Measurements from ENCODE around the gene EXOG.

The EXOG gene, protein sequence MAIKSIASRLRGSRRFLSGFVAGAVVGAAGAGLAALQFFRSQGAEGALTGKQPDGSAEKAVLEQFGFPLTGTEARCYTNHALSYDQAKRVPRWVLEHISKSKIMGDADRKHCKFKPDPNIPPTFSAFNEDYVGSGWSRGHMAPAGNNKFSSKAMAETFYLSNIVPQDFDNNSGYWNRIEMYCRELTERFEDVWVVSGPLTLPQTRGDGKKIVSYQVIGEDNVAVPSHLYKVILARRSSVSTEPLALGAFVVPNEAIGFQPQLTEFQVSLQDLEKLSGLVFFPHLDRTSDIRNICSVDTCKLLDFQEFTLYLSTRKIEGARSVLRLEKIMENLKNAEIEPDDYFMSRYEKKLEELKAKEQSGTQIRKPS

DNA sequence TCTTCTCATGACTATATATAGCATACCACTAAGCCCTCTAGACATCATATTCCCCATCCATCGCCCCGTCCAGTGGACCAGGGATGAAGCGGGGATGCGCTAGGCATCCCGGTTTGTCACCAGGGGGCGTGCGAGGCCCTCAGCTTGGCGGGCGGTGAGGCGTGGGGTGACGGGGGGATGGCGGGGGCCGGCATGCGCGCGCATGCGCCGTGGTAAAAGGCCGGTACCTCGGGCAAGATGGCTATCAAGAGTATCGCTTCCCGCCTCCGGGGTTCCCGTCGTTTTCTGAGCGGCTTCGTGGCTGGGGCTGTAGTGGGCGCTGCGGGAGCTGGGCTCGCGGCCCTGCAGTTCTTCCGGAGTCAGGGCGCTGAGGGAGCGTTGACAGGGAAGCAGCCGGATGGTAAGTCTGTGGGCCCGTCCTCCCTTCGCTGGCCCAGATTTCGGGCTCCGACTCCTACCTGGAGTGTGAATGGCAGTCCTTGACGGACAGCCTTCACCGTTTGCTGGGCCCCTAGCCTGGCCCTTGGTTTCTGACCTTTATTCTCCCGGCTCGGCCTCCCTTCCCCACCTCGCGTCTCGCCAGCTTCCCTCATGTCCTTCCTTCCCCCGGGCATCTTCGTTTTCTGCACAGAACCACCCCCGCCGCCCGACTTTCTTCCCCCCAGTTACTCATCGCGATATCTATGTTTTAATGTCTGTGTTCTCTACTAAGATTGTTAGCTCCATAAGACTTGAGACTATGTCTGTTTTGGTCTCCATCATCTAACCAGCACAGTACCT is at the start of gene EXOG:
Gene EXOG (plus strand): TSS at position 210 of the 780 bp plus-strand sequence. CDS start 28 bp downstream, at position 238.
- DNase-seq (ENCODE audit: low read depth): peak; percentile 91

DNA sequence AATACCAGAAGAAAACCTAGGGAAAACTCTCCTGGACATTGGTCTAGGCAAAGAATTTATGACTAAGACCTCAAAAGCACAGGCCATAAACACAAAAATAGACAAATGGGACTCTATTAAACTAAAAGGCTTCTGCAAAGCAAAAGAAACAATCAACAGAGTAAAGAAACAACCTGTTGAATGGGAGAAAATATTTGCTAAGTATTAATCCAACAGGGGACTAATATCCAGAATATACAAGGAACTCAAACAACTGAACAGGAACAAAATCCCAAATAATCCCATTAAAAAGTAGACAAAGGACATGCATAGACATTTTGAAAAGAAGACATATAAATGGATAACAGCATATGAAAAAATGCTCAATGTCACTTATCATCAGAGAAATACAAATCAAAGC is 49.3 kb upstream of the EXOG start:
- no peak for DNase-seq (ENCODE audit: low read depth)

DNA sequence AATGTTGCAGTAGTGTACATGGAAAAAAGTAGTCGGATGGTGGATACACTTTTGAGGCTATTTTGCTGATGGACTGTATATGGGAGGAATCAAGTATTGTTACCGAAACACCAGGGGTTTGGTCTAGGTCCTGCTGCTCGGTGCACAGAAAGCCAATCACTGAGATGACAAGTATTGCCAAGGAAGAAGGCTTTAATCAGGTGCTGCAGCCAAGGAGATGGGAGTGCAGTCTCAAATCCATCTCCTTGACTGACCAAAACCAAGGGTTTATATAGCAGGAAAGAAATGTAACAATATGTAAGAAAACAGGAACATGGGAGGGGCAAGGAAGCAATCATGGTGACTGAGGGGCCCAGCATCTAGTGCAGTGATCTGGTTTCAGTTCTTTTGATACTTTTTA is 45.3 kb upstream of the EXOG start:
- DNase-seq (ENCODE audit: low read depth): no peak

DNA sequence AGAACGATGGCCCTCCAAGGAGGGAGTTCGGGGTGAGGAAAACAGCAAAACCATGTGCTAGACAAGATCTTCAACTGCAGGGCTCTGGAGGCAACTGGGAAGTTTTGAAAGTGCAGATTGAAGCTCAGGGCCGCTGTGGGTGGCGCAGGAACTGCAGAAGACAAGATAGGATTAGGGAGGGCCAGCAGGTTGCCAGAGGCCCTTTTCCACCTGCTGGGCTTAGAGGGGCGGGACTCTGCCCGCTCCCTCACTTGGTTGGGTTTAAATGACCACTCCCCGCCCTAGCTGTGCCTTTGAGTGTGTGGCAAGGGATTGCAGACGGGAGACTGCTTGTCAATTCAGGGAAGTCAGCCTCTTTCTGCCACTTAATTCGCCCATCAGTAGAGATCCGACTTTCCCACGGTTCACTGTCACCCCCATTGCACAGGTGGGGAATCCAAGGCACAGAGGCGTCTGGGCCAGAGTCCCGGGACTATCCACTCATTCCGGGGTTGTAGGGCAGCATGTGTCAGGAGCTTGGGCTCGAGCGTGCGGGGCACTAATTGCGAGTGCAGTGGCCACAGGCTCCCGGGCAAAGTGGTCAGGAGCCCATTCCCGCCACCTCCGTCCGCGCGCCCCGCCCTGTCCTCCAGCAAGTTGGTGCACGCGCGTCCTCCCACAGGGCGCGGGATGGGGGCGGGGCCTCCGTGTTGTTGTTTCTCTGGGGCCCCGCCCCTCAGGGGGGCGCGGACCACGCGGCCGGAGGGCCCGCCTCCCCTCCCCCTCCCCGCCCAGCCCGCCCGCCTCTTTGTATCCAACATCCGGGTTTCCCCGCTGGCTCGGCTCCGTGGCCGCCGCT is 42.8 kb upstream of the EXOG start, which contains the start of gene ACVR2B:
Gene ACVR2B (plus strand): TSS at position 816 of the 838 bp plus-strand sequence. CDS start 433 bp downstream, outside the sequence.
- DNase-seq (ENCODE audit: low read depth): peak; percentile 37

DNA sequence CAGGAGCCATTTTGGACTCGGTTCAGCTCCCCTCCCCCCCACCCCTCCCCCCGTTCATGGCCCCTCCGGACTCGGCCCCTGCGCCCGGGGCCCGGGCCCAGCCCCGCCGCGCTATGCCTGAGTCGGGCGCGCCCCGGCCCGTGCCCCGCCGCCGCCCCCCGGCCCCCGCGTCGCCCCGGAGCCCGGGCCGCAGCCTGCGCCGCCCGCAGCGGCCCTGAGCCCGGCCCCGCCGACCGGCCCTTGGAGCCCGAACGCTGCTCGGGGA is 42.3 kb upstream of the EXOG start:
- no peak for DNase-seq (ENCODE audit: low read depth)

DNA sequence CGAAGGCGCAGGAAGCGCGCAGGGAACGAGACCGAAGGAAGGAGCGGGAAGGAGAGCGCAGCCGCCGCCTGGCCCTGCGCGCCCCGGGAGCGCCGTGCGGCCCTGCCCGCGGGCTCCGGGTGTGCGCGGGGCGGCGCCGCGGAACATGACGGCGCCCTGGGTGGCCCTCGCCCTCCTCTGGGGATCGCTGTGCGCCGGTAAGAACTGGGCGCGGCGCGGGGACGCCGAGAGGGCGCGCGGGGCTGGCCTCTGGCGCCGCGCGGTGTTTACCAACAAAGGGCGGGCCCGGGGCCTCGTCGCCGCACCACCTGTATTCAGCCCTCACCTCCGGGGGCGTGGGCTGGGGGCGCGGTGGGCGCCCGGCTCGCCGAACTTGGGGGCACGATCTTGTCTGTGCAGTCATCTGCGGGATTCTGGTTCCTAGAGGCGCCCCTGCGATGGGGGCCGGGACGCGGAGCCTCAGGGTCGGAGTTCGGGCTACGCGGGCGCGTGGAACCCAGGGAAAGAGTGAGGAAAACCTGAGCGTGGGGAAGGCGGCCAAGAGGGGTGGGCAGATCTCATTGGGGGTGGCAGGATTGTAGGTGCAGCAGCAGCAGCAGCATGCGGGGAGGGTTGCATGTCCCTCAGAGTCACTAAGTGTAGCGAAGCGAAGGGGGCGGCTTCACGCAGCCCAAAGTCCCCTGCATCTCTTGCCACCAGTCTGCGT is 41.8 kb upstream of the EXOG start:
- DNase-seq (ENCODE audit: low read depth): no peak

GRCh38 chr3:38454884-38455638 is 41.1 kb upstream of the EXOG start:
- DNase-seq (ENCODE audit: low read depth): no peak

DNA sequence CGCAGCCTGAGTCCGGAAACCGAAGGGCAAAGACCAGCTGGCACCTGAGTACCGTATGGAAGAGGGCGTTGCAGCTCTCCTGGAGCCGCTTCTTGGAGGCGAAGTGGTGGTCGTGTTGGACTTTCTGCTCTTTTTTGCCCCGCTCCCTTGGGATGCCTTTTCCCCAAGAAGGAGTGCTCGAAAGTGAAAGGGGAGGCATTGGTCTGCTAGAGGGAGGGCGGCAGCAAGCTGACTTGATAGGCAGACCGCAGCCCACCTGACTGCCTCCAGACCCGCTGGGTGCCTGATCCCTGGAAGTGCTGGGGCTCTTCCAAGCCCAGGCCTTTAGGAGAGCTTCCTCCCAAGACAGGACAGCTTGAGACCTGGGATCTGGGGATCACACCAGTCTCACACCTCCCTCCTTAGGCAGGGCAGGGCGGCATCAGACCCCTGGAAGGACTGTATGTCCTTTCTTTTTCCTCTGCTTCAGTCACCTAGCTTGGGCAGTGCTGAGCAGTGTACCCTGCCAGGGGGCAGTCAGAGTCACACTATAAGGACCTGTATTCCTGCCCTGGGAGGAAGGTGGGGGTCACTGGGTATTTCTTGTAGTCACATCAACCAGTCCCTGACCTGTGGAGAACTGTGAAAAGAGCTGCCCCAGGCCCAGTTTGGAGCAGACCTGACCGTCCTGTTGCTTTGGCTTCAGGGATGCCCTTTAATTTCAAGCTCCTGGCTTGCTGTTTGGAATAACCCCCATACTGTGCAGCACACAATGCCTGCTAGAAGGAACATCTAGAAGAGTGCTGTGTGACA is 40.3 kb upstream of the EXOG start:
- DNase-seq (ENCODE audit: low read depth): no peak

DNA sequence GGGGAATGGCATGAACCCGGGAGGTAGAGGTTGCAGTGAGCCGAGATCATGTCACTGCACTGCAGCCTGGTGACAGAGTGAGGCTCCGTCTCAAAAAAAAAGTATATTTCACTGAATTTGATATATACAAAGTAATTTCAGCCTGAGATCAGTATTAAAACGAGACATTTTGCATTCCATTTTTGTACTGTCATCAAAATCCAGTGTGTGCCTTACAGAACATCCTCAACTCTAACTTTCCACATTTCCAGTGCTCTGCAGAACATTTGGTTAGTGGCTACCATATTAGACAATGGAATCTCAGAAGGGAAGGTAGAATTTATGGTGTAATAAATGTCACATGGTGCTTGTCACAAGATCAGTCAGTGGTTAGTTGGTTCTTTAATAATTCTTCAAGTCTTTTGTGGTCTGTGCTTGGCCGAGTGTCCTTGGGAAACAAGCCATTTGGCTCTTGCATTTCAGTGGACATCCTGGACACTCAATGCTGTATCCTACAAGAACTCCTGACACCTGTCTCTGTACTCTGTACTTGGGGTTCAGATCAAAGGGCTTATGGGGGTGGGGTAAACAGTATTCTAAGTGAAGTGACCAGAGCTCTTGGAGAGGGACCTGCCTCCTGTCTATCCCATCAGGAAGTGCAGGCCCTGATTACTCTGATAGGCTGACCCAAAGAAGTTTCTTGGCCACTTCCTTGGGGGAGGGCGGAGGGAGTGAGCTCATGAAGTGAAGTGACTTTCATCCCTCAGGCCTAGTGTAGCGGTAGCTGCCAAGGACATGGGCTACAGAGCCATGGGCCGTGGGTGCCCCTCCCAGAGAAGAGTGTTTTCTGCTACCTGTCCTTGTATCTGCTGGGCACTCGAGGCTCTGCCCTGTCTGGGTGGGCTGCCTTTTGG is 38.8 kb upstream of the EXOG start:
- no peak for DNase-seq (ENCODE audit: low read depth)

GRCh38 chr3:38458796-38459498 is 37.2 kb upstream of the EXOG start:
- DNase-seq (ENCODE audit: low read depth): peak; percentile 26

GRCh38 chr3:38459499-38460048 is 36.6 kb upstream of the EXOG start:
- no peak for DNase-seq (ENCODE audit: low read depth)

DNA sequence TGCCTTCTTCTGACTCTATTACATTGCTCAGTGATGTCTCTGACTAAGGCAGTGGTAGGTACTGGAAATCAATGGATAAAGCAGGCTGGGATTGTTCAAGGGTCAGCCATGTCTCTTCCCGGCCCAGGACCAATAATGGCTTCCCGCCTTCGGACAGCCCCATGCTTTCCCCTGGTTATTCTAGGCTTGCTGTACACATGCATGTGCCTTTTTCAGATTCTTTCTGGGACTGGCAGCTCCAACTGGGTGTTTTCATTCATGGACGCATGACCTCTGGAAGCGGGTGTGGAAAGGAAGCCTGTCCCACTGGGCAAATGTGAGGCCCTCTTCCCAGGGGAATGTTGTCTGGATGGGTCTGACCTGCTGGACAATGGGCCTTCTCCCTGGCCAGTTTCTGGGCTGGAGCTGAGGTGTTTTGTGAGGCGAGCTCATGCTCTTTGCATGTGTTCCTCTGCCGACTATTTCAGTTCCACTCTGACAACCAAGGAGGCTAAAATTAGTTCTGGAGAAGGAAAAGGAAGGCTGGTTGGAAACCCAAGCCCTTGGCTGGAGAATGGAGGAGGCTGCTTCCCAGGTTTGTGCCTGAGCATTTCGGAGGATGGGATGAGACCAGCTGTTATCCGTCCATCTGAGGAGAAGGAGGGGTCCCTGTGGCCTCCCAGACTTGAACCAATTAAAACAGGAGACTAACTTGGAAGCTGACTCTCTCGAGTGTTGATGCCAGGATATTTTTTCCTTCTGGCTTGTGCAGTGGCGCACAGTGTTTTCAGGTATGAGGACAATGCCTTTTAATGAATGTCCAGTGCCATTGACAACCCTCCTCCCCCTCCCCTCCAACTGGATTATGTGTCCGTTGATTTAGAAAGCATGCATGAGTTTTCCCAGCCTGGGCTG is 35.5 kb upstream of the EXOG start:
- no peak for DNase-seq (ENCODE audit: low read depth)

DNA sequence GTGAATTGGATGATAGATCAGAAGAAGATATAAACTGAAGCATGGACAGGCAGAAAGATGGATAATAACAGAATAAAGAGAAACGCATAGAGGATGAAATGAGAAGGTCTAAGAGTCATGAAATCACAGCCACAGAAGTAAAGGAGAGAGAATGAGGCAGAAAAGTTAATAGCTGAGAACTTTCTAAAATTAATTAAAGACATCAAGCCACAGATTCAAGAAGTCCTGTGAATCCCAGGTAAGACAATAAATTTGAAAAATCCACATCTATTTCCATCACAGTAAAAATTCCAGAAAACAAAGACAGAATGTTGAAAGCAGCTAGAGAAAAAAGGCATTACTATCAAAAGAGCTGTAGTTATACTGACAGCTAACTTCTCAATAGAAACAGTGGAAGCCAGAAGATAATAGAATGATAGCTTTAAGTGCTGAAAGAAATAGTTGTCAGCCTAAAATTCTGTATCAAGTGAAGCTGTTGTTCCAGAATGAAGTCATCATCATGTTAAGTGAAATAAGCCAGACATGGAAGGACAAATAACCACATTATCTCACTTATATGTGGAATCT is 30.5 kb upstream of the EXOG start:
- no peak for DNase-seq (ENCODE audit: low read depth)

- DNase-seq (ENCODE audit: low read depth): no peak
Observed at GRCh38 chr3:38468765-38469164, 27.4 kb upstream of the EXOG start.

DNA sequence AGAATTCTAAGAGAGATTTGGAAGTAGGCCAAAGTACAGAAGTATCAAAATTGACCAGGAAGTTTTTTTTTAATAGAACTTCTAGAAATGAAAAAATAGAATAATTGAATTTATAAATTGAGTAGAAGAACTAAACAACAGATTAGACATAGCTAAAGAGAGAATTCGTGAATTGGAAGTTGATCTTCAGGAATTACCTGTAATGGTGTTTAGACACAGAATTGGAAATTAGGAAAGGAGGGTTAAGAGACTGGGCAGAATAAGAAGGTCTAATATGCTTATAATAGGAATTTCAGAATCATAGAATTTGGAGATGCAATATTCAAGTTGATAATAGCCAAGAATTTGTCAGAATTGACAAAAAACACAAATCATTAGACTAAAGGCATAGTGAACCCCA is 26.3 kb upstream of the EXOG start:
- DNase-seq (ENCODE audit: low read depth): no peak

- DNase-seq (ENCODE audit: low read depth): no peak
Observed at GRCh38 chr3:38471260-38471857, 24.8 kb upstream of the EXOG start.

- DNase-seq (ENCODE audit: low read depth): no peak
Observed at GRCh38 chr3:38472342-38472741, 23.8 kb upstream of the EXOG start.
